ENCODE results near the gene VAC14.

Gene VAC14

DNA sequence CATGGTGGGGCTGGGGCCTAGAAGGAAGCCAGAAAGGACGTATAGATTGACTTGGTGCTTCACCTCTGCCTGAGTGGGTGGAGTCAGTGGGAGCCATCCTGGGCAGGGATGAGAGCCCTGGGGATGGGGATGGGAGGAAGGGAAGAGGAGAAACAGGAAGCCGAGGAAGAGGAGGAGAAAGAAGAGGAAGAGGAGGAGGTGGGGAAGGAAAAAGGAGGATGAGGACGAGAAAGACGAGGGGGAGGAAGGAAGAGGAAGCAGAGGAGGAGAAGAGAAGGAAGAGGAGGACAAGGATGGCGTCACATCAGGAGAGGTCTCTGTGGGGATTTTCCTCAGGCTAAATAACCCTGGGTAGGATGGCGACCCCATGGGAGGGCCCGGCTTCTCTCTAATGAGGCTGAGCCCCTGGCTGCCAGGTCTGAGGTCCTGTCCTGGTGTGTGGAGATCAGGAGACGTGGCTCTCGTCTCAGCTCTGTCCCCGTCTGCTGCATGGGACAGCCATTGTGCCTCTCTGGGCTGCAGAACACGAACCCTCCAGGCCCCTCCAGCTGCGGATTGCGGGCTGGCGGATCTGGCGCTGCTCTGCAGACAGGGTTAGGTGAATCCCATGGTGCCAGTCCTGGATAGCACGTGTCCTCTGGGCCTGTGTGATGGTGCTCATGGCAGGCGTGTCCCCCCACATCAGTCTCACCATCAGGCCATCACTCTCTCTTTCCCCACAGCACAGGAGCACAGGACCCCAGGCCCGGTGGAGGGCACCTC is 79.6 kb downstream of the VAC14 start:
- no peak for DNase-seq

DNA sequence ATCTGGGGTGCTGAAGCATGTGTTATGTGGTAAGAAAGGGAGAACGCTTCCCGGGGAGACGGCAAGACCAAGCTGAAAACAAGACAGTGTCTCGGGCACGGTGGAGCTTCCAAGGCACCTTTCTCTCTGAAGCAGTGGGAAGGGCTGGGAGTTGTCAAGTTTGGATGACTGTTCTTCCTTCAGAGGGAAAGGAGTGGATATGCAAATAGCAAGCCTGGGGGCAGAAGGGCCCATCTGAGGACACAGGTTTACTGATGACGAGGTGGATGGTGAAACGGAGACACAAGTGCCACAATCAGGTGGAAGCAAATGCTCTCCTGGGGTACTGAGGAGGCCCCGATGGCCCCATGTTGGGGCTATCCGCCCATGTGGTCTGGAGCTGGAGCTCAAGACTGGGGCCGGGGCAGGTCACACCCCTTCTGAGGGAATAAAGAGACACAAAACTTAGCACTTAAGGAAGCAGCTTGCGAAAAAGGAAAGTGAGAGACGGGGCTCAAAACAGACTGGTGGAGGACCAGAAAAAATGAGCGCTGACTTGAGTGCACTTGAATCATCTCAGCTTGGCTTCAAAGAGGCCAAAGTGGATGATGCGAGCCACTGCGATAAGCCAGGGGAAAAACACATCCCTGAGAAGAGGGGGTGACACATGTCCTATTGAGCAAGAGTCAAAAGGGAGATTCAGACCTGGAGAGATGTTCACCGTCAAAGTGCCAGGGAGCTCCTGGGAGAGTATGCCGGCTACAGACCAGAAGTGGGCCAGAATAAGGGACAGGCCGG is 80.3 kb downstream of the VAC14 start:
- DNase-seq, result no peak

DNA sequence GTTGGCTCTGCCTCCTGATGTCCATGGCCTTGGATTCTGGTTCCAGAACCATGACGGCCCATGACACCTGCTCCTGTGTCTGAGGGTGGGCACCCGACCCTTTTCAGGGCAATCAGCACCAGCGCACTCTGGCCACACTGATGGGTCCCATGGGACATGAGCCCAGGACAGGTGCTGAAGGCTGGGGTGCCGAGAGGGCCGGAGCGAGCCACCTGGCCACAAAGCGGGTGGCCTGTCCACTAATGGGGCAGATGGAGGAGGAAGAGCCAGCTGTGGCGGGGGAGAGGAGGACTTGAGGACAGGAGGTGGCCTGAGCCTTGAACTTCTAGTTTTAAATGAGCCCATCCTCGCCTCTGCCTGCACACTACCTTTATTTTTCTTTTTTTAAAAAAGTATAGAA is 83.9 kb downstream of the VAC14 start:
- no peak for DNase-seq

DNA sequence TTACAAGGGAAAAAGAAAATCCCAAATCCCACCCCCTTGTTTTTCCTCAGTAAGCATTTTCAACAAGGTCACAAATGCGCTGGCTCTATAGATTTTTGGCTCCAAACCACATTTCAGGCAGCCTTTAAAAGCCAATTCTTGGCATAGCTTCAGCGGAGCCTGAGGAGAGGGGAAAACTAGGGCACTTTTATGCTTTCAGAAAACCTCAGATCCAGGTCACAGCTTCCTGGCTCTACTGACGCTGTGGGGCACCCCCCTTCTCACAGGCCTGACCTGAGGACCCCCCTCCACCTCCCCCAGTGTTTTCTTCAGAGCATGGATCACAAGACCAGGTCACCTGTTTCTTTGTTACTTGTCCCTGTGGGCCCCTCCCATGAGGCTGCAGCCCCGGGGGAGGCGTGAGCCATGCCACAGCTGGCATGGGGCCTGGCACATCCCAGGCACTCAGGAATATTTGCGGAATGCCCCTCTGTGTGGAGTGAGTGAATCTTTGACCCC is 85.0 kb downstream of the VAC14 start:
- DNase-seq, result no peak

DNA sequence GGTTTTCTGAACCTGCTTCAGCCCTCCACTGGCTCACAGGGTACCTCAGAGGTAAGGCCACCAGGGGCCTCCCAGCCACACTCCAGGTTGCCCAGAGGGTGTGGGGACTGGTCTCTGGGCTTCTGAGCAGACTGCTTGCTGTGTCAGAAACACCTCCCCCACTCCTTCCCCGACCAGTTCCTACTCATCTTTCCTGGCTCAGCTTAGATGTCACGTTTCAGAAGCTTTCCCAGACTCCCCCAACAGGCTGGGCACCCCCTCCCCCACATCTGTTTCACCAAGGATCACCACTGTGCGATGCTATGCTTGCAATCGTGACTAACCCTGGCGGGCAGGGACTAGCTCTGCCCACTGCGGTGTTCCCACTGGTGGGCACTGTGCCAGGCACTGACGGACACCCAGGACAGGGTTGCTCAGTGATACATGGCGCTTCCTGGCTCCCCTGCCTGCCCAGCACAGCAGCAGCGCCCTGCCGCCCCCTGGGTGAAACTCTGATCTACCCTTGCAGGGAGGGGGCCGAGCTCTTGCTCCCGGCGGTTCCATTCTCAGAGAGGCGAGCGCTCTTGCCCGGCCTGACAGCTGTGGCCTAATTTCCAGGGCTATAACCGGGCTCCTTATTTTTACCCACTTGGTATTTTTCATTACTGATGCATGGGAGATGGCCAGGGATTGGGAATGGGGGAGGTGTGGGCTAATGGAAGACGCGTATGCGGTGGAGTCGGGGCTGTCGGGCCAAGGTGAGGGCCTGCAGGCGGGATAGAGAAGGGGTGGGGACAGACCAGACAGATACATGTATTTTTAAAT is 85.7 kb downstream of the VAC14 start:
- no peak for DNase-seq

DNA sequence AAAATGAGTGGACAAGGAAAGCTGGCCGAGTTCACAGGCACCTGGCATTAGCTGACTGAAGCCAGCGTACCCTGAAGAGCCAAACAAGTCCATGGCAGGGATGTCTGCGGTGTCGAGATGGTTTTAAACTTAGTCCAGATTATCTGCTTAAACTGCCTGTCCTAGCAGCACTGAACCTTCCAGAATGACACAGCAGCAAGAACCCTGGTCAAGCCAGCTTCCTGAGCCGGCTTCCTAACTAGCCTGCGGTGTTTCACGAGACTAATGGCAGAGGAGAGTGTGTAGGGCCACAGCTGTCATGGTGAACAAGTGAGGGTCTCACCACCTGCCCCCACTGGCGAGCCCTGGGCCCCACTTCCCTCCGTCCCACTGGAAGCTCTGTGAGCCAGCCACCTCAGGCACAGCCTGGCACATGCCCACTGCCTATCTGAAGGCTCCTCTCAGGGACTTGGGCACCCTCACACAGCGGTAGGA is 86.3 kb downstream of the VAC14 start:
- DNase-seq, result no peak

DNA sequence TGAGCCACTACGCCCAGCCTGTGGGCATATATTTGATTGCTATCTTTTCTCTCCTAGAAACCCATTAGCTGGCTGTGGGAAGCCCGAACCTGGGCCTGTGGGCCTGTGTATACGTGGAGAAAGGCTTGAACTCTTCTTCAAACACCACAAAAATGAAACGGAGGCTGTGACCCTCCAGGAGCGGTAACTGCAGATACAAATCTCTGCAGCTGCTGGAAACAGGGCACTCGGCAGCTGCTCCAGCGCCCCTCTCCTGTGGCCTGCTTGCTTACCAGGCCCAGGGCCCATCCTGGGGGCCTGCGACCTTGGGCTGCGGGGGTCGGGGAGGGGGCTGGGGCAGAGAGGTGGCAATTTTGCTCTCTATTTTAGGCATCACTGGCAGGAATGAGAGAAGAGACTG is 87.1 kb downstream of the VAC14 start:
- no peak for DNase-seq

DNA sequence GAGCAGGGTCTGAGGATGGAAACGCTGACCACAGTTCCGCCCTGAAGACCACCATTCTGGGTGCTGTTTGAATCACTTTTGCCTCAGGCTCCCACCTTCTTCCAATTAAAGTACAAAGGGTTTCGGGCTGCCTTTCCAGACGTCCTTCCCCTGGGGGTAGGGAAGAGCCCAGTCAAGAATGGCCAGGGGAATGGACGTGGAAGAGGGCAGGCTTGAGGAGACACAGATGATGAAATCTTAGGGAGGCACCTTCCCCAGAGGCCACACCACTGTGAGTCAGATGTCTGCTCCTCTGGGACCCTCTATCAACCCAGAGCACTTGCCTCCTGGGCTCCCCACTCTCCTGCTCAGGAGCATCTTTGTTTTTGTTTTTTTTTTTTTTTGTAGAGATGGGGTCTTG is 87.6 kb downstream of the VAC14 start:
- DNase-seq, result no peak

DNA sequence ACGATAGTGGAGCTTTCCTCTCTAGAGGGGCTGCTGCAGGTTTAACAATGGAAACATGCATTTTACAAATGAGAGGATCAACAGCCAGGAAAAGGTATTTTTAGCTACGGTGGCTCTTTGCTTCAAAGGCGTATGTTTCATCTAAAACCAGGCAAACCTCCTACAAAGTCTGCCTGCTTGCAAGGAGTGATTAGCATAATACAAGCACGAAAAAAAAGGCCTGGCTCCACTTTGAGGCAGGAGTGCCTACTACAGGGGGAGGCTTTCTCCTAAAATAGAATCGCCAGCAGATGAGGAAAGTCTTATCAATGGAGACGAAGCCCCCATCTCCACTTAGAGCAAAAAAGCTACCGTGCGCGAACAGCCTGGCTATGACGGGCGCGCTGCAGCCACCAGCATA is 88.0 kb downstream of the VAC14 start:
- no peak for DNase-seq

DNA sequence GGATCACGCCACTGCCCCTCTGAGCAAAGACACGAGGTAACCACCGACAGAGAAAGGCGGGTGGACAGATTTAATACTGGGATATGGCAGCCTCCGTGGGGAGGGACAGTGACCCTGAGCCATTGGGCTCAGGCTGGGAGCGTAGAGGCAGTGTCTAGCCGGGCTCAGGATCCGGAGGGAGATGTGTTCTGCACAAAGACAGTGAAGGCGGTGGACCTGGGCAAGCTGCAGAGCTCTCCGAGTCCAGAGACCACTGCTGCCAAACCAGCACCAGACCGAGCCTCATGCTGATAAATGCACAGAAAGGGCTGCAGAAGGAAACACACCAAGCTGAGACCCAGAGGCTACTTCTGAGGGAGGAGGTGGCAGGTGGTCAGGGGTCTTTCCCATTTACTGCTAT is 88.6 kb downstream of the VAC14 start:
- no peak for DNase-seq

DNA sequence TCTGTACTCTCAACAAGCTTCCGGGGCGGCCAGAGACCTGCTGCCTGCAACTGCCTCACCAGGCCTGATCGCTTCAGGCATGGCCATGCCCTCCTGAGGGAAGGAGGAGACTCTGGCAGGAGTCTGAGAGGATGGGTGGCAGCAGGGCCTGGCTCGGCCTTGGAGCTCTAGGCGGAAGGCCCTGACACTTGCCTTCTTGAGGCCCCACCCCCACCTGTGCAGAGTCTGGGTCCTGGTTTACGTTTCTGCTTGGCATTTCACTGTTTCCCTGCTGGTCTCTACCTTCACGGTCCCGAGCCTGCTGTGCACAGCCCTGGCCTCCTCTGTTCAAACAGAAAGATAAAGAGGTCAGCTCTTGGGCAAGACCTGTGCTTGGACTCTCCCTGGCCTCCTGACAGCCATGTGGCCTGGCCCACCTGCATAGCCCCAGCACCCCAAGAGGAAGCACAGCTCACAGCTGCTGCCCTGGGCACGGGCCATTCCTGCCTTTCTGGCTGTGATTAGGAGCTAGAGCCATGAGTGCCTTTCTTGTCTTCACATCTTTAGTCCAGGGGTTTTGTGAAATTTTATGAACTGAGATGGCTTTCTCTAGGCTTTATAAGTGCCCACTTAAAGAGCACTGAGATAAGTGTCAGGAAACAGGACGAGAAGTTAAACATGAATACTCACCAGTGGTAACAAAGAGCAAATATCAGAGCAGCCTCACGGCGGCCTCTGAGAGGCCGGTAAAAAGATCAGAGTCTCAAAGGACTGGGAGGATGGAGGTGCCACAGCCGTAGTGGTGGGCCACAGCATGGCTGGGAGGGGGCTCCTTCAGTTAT is 89.5 kb downstream of the VAC14 start:
- DNase-seq, result no peak

DNA sequence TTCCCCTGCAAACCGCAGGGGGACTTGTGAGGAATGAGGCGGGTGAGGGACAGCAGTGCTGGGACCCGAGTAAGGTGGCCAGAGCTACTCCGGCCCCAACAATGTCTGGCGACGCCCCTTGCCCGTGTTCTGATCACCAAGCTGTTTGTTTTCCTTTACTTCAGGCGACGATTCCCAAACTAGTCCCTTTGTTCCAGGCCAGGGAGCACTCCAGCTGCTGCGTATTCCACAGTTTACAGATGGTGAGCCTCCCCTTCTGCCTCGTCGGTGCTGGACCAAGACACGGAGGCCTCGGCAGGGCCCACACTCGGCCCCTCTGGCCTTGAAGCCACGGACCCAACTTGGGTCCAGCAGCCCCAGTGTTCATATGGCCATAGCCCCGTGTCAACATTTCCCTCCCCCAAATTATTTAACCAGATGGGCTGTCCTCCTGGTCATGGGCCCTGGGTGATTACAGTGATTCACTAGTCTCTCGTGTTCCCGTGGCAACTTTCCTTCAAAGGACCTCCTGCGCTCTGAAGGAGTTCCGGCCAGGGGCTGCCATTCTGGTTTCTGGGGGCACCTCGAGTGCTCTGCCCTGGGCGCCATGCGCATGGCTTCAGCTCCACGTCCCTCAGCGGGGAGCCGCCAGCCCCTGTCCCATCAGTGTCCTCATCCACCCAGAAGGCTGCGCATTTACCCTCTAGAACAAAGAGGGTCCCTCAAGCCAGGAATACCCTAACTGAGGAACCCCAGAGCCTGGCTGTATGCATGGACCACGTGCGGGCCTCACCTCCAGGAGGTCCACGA is 90.3 kb downstream of the VAC14 start:
- DNase-seq, result no peak

DNA sequence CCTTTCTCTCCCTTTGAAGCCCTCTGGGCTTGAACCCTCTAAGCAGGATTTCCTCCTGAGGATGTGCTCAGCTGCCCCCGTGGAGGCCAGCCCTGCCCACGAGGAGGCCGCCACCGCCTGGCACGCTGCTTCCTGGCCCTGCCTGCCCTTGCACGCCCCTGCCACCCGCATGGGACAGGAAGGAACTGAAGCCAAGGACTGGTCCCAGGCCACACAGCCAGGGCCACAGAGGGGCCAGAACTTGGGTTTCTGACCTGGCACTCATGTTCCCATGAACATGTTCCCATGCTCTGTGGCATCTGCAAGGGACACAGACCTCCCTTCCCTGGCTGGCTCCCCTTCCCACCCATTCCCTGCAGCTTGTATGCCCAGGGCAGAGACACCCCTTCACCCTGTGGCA is 91.0 kb downstream of the VAC14 start:
- no peak for DNase-seq

DNA sequence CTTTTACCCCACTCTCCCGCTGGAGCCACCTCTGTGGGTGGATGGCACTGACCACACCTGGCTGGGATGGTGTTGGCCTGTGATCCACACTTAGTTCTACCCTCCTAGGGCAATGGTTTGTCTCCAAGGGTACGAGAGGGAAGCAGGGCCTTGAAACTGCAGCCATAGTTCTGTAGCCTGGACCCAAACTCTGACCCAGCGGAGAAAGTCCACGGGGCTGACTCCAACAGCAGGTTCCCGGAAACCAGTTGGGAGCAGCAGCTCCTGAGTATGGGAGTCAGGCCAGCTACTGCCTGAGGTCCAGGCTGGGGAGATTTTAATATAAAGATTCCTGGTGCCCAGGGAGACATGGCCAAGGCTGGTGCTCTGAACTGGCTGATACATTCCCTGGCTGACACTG is 91.5 kb downstream of the VAC14 start:
- no peak for DNase-seq

DNA sequence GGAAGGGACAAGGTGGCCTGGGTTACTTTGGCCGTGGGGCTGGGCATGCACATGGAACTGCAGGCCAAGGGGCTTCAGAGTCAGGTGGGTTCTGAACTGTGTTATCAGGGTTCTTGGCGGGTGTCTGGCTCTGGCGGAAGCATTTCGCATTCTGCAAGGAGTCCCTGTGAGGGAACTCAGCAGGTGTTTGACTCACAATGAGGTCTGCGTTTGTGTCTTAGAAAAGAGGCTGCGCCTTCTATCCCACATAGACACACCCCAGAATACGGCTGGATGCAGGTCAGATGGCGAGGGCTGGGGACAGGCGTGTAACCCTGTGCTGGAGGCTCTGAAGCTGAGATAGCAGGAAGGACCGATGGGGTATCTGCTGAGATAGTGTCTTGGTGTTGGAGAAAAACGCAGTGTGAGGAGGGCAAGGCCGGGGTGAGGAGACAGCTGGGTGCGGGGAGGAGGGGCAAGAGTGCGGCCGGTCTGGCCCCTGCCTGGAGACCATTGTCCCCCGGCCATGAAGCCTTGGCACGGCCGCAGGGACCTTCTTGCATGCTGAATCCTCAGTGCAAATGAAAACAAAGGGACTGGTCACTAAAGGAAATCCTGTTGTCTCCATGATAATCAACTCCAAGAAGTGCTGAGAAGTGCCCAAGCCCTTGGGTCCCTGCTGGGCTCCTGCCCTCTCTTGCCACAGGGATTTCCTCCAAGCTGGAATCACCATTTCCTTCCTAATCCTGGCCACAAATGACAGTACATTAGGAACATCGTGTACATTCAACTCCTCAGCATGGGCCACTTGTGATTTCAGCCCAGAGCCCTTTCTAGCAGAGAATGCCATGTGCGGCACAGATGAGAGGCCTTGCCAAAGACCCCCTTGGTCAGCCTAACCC is 92.4 kb downstream of the VAC14 start:
- no peak for DNase-seq

DNA sequence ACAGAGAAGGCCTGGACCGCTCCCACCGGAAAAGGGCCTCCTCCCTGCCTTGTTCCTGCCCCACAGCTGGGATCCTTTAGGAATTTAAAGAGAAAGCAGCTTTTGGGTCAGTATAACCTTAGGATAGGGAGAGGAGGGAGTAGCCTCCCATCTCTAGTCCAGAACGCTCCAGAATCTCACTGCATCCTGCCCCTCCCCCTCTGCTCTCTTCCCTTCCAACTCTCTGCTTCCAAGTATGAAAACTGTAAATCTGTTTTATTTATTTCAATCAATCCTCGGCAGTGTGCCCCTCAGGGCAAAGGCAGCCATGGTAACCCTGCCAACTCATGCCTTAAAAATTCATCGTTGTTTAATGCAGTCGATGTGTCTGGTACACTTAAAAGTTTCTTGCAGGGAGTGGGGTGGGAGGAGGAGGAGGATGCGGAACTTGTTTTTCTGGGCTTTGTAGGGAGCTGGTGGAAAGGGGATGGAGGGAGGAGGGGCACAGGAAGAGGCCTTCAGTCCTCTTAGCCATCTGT is 94.0 kb downstream of the VAC14 start:
- no peak for DNase-seq

DNA sequence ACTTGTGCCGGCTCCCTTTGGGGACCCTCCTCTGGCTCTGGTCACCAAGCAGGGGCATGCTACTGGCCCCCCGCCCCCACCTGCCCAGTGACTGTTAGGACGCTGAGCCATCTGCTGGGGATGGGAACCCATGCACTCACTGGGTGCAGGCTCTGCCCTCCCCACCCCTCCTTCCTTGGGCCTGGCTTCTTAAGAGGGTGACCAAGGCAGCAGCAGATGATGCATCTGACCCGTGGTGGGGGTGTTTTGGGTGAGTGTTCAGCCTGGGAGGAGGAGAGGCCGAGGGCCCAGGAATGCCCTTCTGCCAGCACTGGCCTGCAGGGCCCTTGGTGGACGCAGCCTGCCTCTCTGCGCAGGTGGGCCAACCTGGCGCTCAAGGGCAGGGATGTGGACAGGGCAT is 95.9 kb downstream of the VAC14 start:
- DNase-seq, result no peak

DNA sequence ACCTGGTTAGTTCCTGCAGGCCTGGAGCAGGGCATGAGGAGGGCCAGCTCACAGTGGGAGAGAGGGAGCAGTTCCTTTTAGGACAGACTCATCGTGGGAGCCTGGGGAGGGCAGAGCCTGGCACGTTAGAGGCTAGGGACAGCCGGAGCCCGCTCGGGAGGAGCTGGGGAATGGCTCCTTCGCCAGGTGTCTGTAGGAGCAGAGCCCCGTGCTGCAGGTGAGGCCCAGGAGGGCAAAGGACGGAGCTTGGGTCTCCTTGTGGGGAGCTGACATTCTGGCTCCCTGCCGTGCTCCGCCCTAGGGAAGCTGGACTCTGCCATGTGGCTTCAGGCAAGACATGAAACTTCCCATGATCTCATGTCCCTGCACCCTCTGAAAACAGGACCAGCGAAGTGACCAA is 96.4 kb downstream of the VAC14 start:
- DNase-seq, result no peak

DNA sequence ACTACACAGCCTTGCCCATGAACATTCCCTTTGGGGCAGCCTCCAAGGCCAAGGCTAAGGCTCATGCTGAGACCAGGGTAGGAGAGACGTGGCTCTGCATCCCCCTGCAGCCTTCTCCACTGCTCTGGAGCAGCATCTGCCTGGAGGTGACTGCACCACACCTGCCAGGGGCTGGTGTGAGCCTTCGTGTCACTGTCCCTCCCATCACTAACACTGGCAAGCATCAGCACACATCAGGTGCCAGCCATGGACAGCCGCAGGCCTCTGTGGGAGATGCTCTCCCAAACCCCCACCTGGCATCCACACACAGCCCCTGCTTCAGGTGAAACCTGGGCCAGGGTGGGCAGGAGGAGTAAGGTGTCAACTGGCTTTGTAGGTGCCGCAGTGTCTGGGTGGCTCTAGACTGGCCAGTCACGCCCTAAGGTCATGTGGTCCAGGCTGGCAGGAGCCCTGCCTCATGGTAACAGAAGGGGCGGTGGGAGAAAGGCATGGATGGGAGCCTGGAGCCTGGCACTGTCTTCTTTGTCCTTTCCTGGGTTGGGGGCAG is 97.0 kb downstream of the VAC14 start:
- DNase-seq, result no peak
